SHP77 (cell line): ENCODE measurements around the gene IMMP2L.

Source experiments
- DNase-seq, 2 experiments: peaks; one replicate each; lab custom pipeline; 2025; lab: John Stamatoyannopoulos, UW

The IMMP2L gene

GRCh38 chr7:111029141-111029572 is 533.1 kb downstream of the IMMP2L start:
- DNase-seq = peak; percentile 7 to 29

- no peak for DNase-seq
These were observed 534.9 kb downstream of the IMMP2L start for GRCh38 chr7:111027396-111027795.

- DNase-seq = no peak
These were observed 535.5 kb downstream of the IMMP2L start for GRCh38 chr7:111026806-111027205.

GRCh38 chr7:111026343-111026742 is 535.9 kb downstream of the IMMP2L start:
- no peak for DNase-seq

GRCh38 chr7:111025006-111025405 is 537.3 kb downstream of the IMMP2L start:
- no peak for DNase-seq

GRCh38 chr7:111018960-111019736 is 543.1 kb downstream of the IMMP2L start:
- DNase-seq = no peak

- no peak for DNase-seq
These were observed 543.8 kb downstream of the IMMP2L start for GRCh38 chr7:111018447-111018846.

GRCh38 chr7:111014079-111014478 is 548.2 kb downstream of the IMMP2L start:
- DNase-seq = no peak

GRCh38 chr7:111012799-111013675 is 549.3 kb downstream of the IMMP2L start:
- DNase-seq = no peak

- DNase-seq = no peak
These were observed 550.1 kb downstream of the IMMP2L start for GRCh38 chr7:111012149-111012548.

- DNase-seq = no peak
These were observed 550.8 kb downstream of the IMMP2L start for GRCh38 chr7:111011520-111011919.

- DNase-seq = no peak
These were observed 551.5 kb downstream of the IMMP2L start for GRCh38 chr7:111010798-111011197.

- no peak for DNase-seq
These were observed 552.7 kb downstream of the IMMP2L start for GRCh38 chr7:111009526-111010040.

- DNase-seq = no peak
These were observed 555.6 kb downstream of the IMMP2L start for GRCh38 chr7:111006691-111007090.

GRCh38 chr7:111006040-111006439 is 556.3 kb downstream of the IMMP2L start:
- DNase-seq = no peak

GRCh38 chr7:111005445-111005844 is 556.8 kb downstream of the IMMP2L start:
- no peak for DNase-seq

GRCh38 chr7:111004310-111004901 is 557.9 kb downstream of the IMMP2L start:
- DNase-seq = no peak

- no peak for DNase-seq
These were observed 558.4 kb downstream of the IMMP2L start for GRCh38 chr7:111003883-111004282.

GRCh38 chr7:110994028-110994967 is 568.0 kb downstream of the IMMP2L start:
- no peak for DNase-seq

- DNase-seq = no peak
These were observed 573.3 kb downstream of the IMMP2L start for GRCh38 chr7:110988890-110989501.

GRCh38 chr7:110988348-110988747 is 573.9 kb downstream of the IMMP2L start:
- DNase-seq = no peak
